NCI-H187 (cell line): ENCODE results near the gene SLC22A23.

Experiments used
- DNase-seq, 2 experiments: peaks; one replicate each; lab custom pipeline; 2025; lab: John Stamatoyannopoulos, UW

The SLC22A23 gene

DNA sequence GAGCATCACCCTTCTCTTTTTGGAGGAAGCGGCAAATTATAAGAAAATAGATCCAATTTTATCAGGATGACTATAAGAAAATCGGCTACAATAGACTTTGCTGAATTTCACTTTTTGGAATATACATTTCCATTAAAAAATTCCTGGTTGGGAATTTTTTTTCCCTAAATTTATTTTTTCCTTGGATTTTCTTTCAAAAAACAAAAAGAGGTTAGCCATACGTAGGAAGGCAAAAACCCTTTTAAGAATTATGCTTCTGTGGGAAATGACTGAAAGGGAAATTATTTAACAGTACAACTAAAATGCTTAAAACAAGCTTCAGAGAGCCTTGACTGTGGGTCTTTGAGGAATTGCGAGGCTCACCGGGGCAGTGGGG, 86.9 kb downstream of the SLC22A23 start:
- DNase-seq, result no peak

DNA sequence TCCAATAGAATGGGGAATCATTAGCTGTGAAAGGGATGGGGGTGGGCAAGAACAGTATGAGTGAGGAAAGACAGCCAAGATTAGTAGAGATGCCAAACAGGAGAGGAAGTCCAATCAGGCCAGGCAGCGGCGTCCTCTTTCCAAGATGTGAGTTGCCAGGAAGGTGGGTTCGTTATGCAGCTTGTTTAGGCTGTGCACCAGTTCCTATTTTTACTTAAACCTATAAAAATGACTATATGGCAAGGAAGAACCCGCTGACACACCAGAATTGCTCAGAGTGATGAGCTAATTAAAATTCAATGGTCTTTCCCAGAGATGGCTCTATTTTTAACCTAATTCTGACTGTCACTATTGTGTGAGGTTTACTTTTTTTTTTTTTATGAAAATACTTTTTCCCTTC, 88.2 kb downstream of the SLC22A23 start:
- no peak for DNase-seq

DNA sequence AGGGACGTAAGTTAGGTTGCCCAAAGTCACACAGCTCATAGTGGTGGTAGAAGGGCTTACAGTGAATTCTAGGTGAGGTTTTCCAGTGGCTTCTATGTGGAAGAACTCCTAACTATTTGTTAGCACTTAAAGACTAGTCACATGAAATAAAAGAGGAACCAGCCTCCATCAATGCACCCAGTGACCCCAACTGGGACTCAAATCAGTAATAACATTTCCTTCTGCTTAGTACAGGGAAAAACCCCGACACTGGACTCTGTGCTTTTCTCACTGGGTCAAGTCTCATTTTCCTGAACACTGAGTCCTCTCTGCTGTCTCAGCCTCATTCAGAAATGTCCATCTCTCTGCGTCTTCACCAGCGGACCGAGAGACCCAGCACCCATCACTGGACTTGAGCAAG, 89.2 kb downstream of the SLC22A23 start:
- DNase-seq, result no peak

DNA sequence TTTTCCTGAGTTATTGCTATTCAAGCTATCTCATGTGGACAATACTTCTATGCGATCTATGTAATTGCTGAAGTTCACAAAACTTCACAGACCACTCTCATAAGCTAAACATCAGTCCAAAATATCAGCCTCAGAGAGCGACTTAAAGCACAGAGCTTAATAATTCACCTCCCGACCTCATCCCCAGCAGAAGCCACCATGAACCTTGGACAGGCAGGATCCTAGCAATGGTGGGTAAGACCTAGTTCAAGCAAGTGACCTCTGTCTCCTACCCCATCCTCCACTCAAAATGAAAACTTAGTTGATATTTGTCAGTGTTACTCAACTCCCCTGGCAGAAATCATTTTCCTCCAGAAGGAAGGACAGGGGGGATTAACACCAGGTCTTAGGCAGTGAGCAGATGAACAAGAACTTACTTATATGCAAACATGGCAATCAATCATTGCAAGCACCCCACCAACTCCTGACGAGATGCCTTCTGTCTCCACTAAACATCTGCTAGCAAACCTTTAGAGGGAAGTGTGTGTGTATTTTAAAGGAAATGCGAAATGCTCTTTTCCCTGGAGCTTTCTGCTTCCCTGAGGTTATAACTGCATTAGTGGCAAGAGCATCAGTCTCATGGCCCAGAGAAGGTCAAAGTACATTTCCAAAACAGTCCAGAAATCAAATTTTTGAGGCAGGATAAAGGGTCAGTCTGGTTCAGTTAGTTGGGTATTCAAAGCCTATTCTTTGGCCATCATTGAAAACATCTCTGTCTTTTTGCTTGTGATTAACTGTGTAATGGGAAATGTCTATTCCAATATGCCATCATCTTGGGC, 90.0 kb downstream of the SLC22A23 start:
- no peak for DNase-seq

DNA sequence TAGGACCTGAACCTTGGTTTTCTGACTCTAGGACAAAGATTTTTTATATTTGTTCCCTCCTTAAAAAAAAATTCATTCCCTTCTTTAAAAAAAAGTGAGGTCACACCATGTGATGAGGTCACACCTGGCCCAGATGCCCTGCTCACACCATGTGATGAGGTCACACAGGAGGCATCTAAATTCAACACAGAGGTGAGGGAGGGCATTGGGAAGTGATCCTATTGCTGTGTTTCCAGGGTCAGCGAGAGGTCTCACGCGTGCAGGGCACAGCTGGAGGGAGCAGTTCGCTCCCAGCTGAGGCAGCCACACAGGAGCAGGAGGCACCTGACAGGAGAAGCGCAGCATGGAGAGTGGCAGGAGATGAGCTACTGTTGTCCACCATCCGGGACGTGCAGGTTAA, 92.5 kb downstream of the SLC22A23 start:
- DNase-seq, result no peak

DNA sequence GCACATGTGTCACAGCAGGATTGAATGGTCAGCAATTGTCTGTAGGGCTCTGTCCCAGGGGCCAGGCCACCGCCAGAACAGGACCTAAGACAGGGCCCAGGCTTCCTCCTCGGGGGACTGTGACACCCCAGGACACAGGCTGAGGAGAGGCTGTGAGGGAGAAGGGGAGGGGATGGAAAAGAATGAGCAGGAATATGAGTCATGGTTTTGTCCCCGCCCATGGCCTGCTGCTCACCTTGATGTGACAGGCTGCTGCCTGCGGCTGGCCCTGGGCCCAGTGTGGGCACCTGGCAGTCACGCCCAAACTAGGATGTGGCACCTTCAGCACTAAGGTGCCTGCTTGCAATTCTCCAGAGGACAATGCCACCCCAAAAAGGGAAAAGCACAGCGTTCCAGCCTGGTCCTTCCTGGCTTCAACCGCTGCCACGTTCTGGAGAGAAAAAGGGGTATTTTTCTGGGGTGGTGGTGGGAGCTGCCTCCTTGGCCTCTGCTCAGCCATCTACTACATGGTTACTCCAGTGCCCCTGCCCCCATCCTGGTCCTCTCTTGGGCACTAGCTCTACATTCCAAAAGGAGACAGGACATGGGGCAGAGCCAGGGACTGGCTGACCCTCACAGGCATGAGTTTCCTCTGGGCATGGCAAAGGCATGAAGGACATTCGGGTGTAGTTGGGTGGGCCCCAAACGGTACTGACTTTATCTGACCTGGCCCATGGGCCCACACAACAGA, 93.4 kb downstream of the SLC22A23 start:
- DNase-seq, result no peak

DNA sequence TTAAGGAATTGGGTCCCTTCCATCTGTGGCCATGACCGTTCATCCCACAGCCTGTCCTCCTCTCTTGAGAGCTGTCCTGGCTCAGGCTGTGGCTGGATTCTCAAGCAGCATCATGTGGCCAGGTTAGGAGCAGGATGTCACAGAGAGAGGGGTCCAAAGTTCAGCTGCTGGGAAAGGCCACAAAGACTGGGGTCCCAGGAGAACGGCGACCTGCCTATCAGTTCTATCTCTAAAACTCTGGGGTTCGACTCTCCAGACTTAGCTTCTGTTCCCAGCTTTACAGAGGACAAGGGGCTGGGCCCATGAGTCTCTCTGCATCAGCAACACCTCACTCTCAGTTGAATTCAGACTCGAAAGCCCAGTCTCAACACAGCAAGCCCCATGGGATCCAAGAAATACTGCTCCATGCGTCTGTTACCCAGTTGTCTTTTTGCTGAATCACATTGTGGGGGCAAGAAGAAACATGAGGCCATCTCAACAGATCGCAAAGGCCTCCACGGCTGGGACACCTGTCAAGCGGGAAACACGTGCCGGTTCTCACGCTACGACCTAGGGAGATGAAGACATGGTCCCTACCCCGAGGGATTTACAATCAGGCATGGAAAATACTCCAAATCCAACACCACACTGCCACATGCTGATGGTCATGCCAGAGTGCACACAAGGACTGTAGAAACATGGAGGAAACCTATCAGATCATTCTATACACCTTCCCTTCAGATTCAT, 95.4 kb downstream of the SLC22A23 start:
- peak; percentile 21 to 28 for DNase-seq

DNA sequence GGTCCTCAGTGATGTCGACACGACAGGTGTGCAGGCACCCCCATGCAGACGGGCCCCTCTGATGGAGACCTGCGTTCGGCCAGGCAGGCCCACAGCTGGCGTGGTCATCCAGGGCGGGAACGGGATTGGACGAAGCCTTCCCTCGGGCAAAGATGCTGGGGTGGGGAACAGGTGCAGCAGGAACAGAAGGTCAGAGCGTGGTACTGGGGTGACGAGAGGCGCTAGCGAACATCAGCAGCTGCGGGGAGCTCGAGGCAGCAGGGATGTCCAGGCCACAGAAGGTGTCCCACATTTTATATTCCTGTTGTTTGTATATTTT, 96.2 kb downstream of the SLC22A23 start:
- DNase-seq, result no peak

DNA sequence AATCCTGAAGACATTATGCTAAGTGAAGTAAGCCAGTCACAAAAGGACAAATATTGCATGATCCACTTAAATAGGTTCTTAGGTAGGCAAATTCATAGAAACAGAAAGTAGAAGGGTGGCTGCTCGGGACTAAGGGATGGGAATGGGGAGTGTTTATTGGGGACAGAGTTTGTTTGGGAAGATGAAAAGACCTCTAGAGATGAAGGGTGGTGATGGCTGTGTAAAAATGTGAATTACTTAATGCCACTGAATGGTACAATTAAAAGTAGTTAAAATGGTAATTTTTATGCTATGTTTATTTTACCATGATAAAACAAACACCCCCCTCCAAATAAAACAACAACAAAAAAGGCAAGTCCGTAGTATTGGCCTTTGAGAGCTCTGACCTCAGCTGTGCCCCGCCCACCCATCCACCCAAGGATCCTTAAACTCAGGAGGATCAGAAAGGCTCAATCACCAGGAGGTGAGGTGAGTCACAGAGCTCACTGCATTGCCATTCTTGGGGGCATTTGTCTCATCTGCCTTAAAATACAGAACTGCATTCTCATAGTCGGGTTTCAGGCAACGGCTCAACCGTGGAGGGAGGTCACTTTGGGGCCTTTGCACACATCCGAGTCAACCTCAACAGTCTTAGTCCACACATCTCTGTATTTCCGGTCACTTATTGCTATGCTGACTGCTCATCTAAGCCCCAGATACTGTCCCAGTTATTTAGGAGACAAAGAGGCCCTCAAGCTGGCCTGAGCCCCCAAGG, 96.7 kb downstream of the SLC22A23 start:
- no peak for DNase-seq

DNA sequence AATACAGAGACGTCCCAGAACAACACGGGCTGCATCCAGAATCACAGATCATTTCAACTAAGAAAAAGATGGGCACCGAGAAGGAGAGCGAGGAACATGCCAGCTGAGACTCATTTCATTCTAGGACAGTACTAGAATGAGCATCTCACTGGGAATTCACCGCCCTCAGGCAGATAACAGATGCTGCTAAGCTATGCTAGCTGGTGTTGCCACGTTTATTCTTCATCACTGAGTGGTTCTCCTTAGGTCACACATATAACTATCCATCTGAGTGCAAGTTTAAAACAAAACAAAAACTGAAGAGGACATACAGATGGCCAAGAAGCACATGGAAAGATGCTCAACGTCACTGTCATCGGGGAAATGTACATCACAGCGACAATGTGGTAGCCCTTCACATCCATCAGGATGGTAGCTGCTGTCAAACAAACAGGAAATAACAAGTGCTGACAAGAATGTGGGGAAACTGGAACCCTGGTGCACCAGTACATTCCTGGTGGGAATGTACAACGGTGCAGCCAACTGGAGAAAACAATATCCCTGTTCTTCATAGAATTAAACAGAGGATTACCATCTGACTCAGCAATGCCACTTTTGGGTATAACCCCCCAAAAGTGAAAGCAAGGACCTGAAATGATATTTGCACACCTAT, 97.6 kb downstream of the SLC22A23 start:
- no peak for DNase-seq

DNA sequence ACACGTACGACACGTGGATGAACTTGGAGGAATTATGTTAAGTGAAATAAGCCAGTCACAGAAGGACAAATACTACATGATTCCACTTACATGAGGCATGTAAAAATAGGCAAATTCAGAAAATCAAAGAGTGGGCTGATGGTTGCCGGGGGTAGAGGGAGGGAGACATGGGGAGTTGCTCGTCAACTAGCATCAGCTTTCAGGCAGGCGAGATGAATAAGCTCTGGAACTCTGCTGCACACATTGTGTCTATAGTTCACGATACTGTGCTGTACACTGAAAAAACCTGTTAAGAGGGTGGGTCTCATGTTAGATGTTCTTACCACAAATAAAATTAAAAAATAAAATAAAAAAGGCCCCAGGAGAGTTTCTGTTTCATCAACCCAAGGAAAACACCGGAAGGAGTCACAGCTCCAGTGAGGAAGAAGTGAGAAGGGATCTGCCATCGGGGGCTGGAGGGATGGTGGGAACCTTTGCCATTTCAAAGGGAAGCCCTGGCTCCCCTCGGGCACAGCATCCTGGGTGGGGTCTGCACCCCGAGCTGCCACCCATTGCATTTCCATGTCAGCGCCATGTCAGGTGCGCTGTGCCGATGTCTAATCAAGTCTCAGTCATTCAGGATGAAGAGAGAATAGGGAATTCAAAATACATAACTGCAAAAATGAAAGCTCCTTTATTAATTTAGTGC, 98.3 kb downstream of the SLC22A23 start:
- no peak for DNase-seq

DNA sequence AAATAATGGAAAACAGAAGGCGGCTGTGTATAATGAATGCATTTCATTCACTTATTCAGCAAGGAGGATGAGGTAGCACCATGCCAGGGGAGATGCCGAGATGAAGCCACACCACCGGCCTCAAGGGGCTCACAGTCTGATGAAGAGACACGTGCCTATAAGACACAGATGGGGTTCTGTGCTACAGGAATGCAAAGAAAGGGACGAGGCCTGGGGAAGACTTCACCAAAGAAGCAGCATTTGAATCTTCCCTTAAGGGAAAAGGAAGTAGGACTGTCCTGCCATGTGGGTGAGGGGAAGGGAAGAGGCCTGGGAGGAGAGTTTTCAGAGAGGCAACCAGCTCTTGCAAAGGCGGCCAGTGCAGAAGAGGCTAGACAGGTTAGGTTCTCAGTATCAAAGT, 99.2 kb downstream of the SLC22A23 start:
- DNase-seq, result no peak

DNA sequence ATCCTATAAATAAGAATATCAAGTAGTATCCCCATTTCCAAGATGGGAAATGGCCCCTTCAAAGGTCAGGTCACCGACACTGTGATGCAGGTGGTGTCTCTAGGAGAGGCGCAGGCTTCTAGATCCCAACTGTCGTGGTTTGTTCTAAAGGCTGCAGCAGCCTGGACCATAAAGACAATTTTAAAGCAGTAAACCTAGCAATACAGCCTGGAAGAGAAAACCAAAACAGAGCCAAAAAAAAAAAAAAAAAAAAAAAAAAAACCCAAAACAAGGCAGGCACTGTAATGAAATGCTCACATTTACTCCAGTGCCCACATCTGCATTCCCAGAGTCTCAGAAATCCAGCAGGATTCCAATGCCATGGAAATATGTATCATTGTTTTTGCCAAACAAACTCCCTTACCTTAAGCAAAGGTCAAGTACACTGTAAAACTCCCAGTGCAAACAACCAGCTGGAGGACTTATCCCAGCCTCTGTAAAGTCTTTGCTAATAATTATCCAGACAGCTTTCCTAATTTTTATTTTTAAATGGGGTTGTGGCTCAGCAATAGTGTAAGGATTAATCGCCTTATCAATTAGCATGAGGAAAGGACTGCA, 99.9 kb downstream of the SLC22A23 start:
- DNase-seq, result no peak

DNA sequence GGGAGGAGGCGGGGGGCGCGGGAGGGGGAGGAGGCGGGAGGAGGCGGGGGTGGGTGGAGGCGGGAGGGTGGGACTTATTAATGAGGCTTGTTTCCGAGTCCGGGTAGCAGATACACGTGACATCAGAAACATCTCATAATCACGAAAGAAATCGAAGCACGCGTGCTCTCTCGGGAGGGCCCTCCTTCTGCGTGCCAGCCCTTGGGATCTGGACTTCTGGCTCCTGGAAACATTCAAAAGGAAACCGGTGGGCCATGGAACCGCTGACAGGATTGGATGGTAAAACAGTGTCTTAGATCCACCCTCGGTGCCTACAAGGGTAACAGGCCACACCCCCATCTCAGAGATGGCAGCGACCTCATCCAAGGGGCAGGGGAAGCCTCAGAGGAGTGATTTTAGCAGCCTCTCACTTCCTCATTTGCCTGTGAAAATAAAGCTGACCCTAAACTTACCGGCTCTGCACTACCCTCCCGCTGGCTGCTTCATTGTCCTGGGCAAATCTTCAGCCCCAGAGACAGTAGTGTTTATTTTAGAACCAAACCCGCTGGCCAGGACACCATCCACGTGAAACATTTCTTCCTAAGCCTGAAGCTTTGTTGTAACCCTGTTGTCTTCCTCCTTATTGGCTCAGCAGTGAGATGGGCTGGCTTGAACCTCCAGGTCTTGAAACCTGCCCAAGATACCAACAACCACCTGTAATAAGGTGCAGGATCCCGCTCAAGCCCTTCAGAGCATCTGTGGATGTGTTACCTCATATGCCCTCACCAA, 100.6 kb downstream of the SLC22A23 start:
- DNase-seq, result peak; percentile 58 to 71

DNA sequence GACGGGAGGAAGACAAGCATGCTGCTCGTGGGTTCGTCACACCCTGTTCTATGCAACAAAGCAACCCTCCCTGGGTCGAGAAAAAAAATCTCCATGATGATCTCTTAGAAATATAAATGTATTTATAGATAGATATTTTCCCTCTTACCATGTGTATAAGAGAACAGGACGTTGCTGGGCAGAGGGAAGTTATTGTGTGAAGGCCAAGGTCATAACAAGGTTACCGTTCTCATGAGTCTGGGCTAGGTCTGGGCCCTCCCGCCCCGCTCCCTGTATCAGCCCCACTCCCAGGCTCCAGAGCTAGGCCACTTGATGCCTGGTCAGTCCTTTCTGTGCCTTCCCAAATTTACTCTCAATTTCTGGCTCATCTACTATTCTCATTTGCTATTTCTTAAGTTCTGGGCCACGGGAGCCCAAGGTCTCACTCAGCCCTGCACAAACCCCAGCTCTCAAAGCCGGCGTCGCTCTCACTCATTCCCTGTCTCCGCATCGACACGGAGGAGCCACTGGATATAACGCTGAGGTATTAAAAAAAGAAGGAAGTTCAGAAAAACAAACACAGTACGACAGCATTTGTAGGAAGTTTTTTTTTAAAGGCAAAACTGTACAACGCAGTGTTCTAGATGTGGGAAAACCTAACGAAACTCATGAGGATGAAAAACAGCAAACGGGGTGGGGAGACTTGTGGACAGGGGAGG, 101.3 kb downstream of the SLC22A23 start:
- peak in 1 of 2 experiments; percentile 46 for DNase-seq

DNA sequence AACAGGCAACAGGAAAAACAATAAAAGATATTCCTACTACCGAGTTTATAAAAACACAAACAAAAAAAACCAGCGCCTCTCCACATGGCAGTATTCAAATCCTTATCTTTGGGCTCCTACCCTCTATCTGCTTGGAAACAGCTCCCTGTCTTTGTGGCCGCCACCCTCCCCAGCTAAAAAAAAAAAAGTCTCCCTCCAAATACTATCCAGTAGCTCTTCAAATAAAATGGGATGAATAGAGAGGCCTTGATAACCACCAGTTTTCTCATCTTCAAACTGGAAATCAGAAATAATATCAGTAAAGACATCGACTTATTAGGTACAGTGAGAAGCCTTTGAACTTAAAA, 101.9 kb downstream of the SLC22A23 start:
- no peak for DNase-seq

DNA sequence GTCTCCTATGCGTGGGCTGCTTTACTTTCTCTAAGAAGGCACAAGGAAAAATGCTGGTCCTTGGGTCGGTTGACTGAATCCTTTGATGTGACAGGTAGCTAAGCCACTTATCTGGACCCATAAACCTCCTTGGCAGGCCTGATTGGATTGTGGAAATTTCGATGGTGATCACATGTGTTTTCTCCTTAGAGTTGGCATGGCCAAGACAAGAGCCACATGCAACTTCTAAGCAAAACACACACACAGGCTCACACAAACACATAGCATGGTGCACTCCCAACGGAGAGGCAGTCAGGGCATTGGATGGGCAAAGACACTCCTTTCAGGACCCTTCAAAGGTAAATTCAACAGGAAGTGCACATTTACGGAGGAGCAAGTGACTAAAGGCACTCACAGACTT, 102.9 kb downstream of the SLC22A23 start:
- DNase-seq, result no peak

DNA sequence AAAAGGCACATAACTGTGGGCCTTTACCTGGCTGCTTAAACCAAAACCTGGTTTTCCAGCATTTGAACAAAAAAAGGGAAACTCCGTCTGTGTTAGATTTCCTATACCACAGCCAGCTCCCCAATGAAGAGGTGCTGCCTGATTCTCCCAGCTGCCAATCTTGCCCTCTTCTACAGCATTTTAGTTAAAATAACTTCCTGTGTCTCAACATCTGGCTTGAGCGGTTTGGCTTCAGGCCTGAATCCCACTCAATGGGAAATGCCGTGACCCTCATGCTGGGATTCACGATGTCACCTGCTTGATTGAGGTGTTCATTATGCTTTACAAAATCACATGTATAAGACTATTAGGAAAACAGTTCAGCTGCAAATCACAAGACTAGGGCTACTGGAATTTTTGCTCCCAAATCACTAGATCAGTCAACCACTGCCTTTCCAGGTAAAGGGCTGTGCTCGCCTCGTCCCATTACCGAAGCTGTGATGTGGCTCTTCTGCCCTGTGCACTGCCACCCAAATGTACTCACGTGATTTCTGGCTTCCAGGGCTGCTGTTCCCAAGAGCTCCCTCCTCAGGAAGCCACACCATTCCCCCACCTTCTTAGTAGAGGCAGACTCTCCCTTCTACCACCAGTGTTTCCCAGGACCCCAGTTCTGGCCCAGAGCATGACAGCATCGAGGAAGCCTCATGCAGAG, 103.5 kb downstream of the SLC22A23 start:
- DNase-seq, result no peak

DNA sequence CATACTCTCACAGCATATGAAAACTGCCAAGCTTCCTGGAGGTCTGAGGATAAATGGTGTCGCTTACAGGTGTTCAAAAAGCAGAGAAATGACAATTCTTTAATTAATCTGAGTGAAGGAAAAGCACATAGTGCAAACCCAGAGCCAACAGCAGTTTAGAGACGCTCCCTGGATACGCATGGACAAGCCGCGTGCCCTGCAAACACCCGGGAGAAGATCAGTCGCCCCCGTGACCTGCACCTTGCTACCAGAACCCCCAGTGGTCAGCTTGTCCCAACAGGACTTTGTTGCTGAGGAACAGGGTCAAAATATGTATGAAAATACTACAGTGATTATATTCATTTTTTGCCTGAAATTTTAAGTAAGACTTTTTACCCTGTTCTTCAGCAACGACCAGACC, 104.2 kb downstream of the SLC22A23 start:
- DNase-seq, result no peak
